Effector CD8-positive, alpha-beta T cell (primary cell): ENCODE data around the gene C2orf80.
"Not testable (repeated sequence)": the region's sequence is repeated elsewhere in the genome, so short reads cannot be mapped to it uniquely, and the experiment has no call there.

Experiments used
- DNase-seq: peaks from one replicate; lab custom pipeline; 2025; lab: John Stamatoyannopoulos, UW
- total RNA-seq, 4 experiments: gene quantifications; one replicate each; lab custom pipeline; 2026; lab: John Stamatoyannopoulos, UW

The C2orf80 gene
- 0 reads per million in 4 experiments for total RNA-seq

GRCh38 chr2:208189810-208190503 is at the start of gene C2orf80:
TSS of gene C2orf80 (minus strand) at chr2:208190030. CDS start at chr2:208186986, 3,044 bp downstream.
- no peak for DNase-seq

- no peak for DNase-seq
Measured at GRCh38 chr2:208235860-208236259, 46.0 kb upstream of the C2orf80 start.

DNA sequence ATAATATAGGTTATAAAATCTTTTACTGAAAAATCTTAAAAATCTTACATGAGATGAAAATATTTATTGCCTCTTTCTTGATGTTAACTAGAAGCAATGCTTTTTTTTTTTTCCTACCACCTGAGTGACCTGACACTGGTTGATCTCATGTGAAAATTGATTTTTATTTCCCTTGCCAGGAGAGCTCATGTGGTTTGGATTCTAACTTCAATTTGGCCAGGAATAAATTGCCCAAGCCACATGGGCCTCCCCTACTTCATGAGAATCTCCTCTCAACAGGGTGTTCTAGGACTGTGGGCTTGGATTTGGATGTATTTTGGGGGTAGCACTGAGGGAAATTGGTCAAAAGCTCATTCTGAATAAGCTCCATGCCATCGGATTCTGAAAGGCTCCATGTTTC is 45.0 kb upstream of the C2orf80 start:
- DNase-seq = no peak

DNA sequence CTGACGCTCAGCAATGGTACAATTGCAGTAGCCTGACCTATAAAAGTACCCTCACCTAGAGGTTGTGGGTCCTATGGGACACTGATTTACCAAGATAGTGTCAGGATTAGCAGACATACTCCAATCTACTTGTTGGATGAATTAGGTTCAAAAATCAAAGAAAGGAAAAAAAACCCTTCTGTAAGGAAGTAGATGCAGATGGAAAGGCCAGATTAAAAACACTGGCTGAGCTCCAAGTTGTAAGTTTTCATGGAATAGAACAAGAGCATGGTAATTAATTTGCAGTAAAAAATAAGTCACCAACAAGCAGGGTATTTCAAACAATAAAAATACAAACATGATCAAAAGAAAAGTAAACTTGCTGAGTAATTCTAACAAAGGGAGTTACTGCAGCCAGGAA is 38.6 kb upstream of the C2orf80 start:
- DNase-seq = no peak

- DNase-seq = no peak
Measured at GRCh38 chr2:208227581-208228232, 37.9 kb upstream of the C2orf80 start.

DNA sequence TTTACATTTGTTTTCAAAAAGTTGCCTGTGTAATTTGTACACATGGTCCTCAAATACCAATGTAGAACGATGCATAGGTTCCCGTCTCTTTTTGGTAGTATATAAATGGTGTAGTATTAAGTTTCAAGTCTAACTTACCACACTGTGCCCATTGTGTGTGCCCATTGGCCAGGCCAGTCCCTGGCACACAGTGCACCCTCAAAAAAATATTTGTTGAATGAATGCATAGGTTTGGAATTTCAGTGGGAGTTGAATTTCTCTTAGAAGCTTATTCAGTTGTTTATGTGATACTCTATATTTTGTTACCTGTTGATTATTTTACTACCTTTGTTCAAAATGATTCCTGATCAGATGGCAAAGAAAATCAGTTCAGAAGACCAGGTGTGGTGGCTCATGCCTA is 35.0 kb upstream of the C2orf80 start:
- DNase-seq = no peak

DNA sequence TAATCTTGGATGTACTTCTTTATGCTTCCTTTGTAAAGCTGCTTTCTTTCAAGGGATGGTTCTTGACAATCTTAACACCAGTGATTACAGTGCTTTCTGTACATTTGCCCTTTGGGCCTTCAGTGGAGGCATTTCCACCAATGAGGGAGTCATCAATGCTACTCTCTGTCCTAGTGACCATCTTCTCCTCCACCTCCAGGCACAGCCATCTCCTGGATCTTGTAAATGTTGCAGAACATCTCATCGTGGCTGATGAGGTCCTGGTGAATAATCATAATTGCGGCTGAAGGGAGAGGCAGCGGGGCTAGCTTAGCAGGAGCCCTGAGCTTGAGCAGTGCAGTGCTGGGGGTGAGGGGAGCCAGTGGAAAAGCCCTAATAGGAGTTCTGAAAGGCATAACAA is 32.5 kb upstream of the C2orf80 start:
- no peak for DNase-seq

DNA sequence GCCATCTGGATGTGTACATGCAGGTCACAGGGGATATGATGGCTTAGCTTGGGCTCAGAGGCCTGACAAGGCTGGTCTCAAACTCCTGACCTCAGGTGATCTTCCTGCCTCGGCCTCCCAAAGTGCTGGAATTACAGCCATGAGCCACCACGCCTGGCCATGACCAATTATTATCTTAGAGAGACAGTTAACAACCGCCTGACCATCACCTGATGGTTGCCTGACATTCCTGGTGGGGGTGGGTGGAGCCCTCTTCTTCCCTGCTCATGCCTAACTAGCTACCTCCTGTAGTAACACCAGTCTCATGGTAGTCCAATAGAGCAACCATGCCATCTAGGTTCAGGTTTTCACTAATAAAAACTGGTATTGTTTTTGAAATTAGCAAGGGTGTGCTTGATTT is 32.0 kb upstream of the C2orf80 start:
- DNase-seq = not testable (repeated sequence)

- no peak for DNase-seq
Measured at GRCh38 chr2:208210688-208211451, 21.0 kb upstream of the C2orf80 start.

GRCh38 chr2:208208335-208209085 is 18.7 kb upstream of the C2orf80 start:
- DNase-seq = no peak

DNA sequence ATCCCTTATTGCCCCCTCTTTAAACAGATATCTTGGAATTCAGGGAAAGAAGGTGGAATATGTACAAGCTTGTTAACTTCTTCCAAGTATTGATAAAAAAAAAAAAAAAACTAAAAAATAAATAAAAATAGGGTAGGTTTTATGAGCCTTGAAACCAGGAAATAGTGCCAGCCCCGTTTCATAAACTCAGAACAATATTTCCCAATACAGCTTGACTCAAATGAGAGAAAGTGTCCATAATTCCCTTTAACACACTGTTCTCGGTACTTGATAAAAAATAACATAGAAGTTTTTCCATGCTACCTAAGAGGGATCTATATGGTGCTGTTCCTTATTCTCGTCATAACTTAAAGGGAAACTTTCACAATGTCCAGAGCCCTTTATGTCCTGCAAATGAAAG is 17.9 kb upstream of the C2orf80 start:
- no peak for DNase-seq

GRCh38 chr2:208204166-208204565 is 14.3 kb upstream of the C2orf80 start:
- no peak for DNase-seq

DNA sequence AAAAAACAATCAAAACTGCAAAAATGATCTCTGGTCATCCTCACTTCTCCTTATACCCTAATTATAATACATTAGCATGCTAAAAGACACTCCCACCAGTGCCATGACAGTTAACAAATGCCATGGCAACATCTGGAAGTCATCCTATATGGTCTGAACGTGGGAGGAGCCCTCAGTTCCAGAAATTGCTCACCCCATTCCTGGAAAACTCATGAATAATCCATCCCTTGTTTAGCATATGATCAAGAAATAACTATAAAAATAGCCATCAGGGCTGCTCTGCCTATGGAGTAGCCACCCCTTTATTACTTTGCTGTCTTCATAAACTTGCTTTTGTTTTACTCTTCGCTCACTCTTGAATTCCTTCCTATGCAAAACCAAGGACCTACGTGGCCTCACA is 5.7 kb upstream of the C2orf80 start:
- DNase-seq = no peak

GRCh38 chr2:208192611-208193236 is 2.9 kb upstream of the C2orf80 start:
- DNase-seq = no peak

GRCh38 chr2:208189069-208189809 is 591 bp downstream of the C2orf80 start:
- DNase-seq = no peak

DNA sequence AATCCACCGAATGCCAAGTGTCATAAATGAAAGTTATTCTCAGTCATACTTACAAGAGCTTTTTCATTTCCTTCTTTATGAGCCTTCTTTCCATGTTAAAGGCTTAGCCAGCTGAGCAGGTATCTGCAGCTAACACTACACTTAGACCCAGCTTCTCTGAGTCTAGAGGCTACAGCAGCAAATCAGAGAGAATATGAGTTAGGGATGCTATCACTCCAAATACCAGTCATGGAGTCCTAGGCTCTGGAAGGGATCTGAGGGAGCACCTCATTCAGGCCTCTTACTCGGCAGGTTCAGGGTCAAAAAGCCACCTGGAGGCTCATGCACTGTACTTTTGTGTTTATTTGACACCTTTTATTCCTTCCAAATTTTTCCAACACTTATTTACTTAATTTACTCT is 2.9 kb downstream of the C2orf80 start:
- no peak for DNase-seq

DNA sequence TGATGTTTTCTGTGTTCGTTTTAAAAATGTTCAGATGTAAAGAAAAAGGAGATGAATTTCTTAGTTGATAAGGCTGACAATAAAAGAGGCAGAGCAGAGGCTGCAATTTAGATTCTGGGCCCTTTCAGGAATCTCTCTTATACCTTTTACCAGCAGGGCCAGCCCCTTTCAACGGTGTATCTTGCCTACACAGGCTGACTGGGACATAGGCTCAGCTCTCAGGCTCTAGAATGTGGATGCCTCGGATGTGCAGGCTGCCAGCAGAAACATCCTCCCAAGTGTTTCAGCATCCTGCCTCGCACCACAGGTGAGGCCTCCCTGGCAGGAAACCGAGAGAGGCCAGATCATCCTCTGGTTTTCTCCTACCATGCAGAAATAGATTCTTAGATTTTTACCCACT is 3.4 kb downstream of the C2orf80 start:
- no peak for DNase-seq

GRCh38 chr2:208183972-208184705 is 5.7 kb downstream of the C2orf80 start:
- DNase-seq = no peak

DNA sequence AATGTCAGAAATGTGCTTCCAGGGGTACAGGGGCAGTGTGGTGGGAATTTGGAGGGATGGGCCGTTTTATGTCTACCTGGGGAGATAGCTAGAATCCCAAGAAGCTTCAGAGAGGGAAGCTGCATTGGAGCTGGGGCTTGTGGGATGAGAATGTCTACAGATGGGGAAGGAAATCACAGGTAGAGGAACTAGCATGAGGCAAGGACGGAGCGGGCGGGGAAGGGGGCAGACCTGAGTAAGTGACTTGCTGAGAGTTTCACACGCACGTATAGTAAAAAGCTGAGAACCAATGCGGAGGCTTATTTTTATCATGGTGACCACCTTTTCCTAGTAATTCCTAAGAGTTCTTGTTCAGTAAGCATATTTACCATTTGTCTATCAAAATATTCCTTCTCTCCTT is 6.3 kb downstream of the C2orf80 start:
- DNase-seq = no peak

GRCh38 chr2:208182835-208183234 is 7.0 kb downstream of the C2orf80 start:
- DNase-seq = no peak
